WERI-Rb-1 (cell line): Measurements from ENCODE around the gene OXCT1.

ENCODE experiments used
- DNase-seq: peaks from one replicate; pipeline ENCODE4 v3.0.0-alpha.2; 2020
- H3K27ac ChIP-seq: fragments of 250-450 bp; sonication (Bioruptor Pico); 2 replicates; pipeline ENCODE4 v1.5.1; 2020; ENCODE audit warnings: mild to moderate bottlenecking, moderate library complexity
- H3K27me3 ChIP-seq: fragments of 250-450 bp; sonication (Bioruptor Pico); 2 replicates; pipeline ENCODE4 v1.5.1; 2021; ENCODE audit warnings: mild to moderate bottlenecking, low read depth, moderate library complexity; ENCODE audit not compliant: insufficient read depth, severe bottlenecking
- H3K36me3 ChIP-seq: fragments of 250-450 bp; sonication (Bioruptor Pico); 2 replicates; pipeline ENCODE4 v1.5.1; 2020; ENCODE audit warnings: mild to moderate bottlenecking, moderate library complexity
- H3K4me3 ChIP-seq: 2 replicates; pipeline ENCODE4 v1.5.1; 2011; ENCODE audit warnings: low read depth, mild to moderate bottlenecking, control low read depth, low read length
- H3K9me3 ChIP-seq: fragments of 250-450 bp; sonication (Bioruptor Pico); 2 replicates; pipeline ENCODE4 v1.5.1; 2021; ENCODE audit warnings: mild to moderate bottlenecking, moderate library complexity; ENCODE audit not compliant: severe bottlenecking
- CTCF ChIP-seq: IDR thresholded peaks from 2 replicates; pipeline ENCODE4 v1.5.1; 2011; ENCODE audit warnings: low read depth, mild to moderate bottlenecking, control low read depth, inconsistent platforms, low read length

Gene OXCT1

DNA sequence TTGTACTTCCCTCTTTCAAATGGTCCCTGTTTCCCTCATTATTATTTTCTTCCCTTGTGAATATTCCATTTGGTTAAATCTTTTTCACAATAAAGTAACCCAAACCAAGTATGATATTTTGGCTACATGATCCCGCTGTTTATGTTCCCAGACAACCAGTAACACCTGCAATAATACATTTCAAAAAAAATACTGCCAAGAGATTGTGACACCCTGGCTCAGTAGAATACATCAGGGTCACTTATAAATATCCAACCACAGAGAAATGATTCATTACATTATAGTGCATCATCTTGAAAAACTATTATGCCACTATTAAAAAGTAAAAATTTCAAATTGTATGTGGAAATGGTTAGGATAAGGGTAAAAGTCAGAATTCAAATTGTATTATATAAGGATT is 7.2 kb upstream of the OXCT1 start:
- TF ChIP-seq CTCF = no peak
- H3K4me3 ChIP-seq = no peak overlapping the region
- H3K36me3 ChIP-seq = no peaks in the 10 kb centered on the region
- H3K27ac ChIP-seq = no peak overlapping the region
- no peaks in the 10 kb centered on the region for H3K9me3 ChIP-seq
- DNase-seq = no peak
- H3K27me3 ChIP-seq = no peaks in the 10 kb centered on the region

DNA sequence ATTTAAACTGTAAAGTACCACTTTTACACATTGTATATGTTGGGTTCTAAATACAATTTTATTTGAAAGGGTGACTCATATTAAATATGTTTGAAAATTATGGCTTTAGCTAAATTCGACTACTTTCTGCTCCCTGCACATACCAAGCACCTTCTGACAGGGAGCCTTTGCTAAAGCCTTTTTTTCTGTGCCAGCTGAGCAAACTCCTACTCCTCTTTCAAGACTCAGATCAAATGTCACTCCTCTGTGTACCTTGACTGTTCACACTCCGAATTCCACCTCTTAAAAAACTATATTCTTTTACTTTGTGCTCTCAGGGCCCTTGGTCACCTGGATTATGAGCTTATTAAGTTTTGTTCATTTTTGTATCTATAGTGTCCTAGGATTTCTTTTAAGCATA is 6.5 kb upstream of the OXCT1 start:
- TF ChIP-seq CTCF = no peak
- H3K4me3 ChIP-seq = no peak overlapping the region

GRCh38 chr5:41875121-41875520 is 4.9 kb upstream of the OXCT1 start:
- Histone ChIP-seq H3K36me3 (no peaks in the 10 kb centered on the region), H3K9me3 (no peaks in the 10 kb centered on the region), H3K27me3 (no peaks in the 10 kb centered on the region), H3K4me3 (no peak overlapping the region), H3K27ac (no peak overlapping the region)
- TF ChIP-seq CTCF = no peak
- no peak for DNase-seq

More for the DNA sequence above, 6.5 kb upstream of the OXCT1 start:
- DNase-seq = no peak
- no peak overlapping the region for H3K27ac ChIP-seq
- H3K9me3 ChIP-seq = no peaks in the 10 kb centered on the region
- no peaks in the 10 kb centered on the region for H3K27me3 ChIP-seq
- H3K36me3 ChIP-seq = no peaks in the 10 kb centered on the region

DNA sequence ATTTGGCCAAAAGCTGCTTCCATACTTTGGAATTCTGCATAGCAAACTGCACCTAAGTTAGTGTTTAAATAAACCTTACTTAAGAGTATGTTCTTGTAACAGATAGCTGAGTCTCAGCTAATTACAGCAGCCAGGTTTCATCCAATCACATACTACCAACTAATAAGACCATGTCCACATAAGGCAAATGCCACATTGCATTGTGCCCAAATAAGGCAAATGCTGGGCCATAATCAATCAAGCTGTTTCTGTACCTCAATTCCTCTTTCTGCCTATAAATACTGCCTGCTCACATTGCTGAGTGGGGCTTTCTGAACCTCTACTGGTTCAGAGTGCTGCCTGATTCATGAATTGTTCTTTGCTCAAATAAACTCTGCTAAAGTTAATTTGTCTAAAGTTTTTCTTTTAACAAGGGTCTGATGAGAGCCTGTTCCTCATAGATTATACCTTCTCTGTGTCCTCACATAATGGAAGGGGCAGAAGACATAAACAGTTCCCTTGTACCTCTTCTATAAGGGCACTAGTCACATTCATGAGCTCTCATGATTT is 4.4 kb upstream of the OXCT1 start:
- Histone ChIP-seq H3K36me3 (no peaks in the 10 kb centered on the region), H3K4me3 (no peak overlapping the region), H3K9me3 (no peaks in the 10 kb centered on the region), H3K27ac (no peak overlapping the region), H3K27me3 (no peaks in the 10 kb centered on the region)
- no peak for TF ChIP-seq CTCF
- DNase-seq = no peak

DNA sequence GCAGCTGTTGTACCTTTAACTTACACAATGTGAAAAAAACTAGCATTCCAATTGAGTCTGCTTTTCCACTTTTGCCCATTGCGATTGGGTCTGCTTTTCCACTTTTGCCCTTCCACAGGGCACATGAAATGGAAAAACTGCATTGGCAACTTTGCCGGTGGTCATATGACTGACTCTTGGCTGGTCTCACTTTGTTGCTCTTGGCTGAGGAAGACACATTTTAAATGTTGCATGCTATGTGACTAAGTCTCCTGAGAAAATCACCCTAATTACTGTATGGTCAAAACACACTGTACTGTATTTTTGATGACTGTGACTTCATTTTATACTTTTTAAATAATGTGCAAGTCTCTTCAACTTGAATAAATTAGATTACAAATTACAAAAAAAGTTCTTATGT is 1.6 kb upstream of the OXCT1 start:
- no peak overlapping the region for H3K27ac ChIP-seq
- H3K27me3 ChIP-seq = no peaks in the 10 kb centered on the region
- H3K4me3 ChIP-seq = no peak overlapping the region
- no peaks in the 10 kb centered on the region; the same call in 1 of the 2 replicates for H3K36me3 ChIP-seq
- no peak for TF ChIP-seq CTCF
- no peak for DNase-seq
- no peaks in the 10 kb centered on the region for H3K9me3 ChIP-seq

- no peak for TF ChIP-seq CTCF
- no peaks in the 10 kb centered on the region for H3K9me3 ChIP-seq
- H3K27ac ChIP-seq = peak overlapping the region; percentile 62
- H3K27me3 ChIP-seq = no peaks in the 10 kb centered on the region
- peak overlapping the region; percentile 59 for H3K4me3 ChIP-seq
- no peak for DNase-seq
- no peaks in the 10 kb centered on the region; the same call in 1 of the 2 replicates for H3K36me3 ChIP-seq
Measured at GRCh38 chr5:41870627-41871048, 413 bp upstream of the OXCT1 start.
